ENCODE results near the gene CENPA. TPM values are rescaled to one million over a fixed set of nuclear protein-coding genes. Genes with fewer than 3 reads are reported as not detected.

CENPA gene
- total RNA-seq, 3 donors from 2014 or later (not counting 1 experiment from before 2014, with no cell fraction given) = 0.38 to 0.52 (median 0.50) TPM

- intact Hi-C loops (cut with micrococcal nuclease) = no loop called here
- Mint-ChIP-seq H3K4me1 (peaks cover 32 to 46% of the 10 kb centered on the region in 2 donors), H3K36me3 (no peaks in the 10 kb centered on the region), H3K9me3 (no peaks in the 10 kb centered on the region), H3K27me3 (ENCODE audit: low read depth in 2 of 2) (no peaks in the 10 kb centered on the region), H3K27ac (peak overlapping the region; percentile 89 to 93), H3K4me3 (peak overlapping the region; percentile 97)
- Histone ChIP-seq H3K36me3 (ENCODE audit: control insufficient read depth, insufficient read depth, low read length) (no peaks in the 10 kb centered on the region), H3K4me3 (ENCODE audit: low read length) (no peak overlapping the region), H3K27ac (ENCODE audit: low read length) (peak overlapping the region; percentile 78), H3K9me3 (ENCODE audit: control insufficient read depth, insufficient read depth, low read length) (no peaks in the 10 kb centered on the region), H3K27me3 (ENCODE audit: control insufficient read depth, insufficient read depth, low read length) (no peaks in the 10 kb centered on the region), H3K4me1 (ENCODE audit: control insufficient read depth, insufficient read depth, low read length) (peaks cover 65% of the 10 kb centered on the region)
- DNase-seq = no peak
- no peak for TF ChIP-seq CTCF (IDR thresholded peaks at IDR 0.05)
- WGBS (ENCODE audit: insufficient coverage) = 94% methylated on average over 10 of the region's 10 CpGs
- no peak for ATAC-seq
Measured at GRCh38 chr2:26765475-26766200, 20.2 kb upstream of the CENPA start.

DNA sequence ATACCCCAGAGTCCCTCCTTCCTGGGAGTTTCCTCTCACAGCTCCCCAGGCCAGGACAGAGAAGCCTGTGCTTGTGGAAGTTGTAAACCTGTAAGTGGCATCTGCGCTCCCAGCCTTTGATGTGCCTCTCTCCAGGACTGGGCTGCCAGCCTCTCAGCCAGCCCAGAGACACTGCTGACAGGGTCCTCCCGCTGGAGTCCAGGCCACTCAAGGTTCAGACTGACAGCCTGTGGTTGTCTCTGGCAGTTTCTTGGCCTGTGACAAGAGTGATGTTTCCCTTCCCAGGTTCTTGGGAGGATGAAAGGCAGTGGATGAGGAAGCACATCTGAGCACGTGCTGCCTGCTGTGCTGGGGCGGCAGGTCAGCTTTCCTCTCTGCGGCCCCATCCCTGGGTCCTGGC, 18.7 kb upstream of the CENPA start:
- Histone ChIP-seq H3K4me1 (ENCODE audit: control insufficient read depth, insufficient read depth, low read length) (peaks cover 80% of the 10 kb centered on the region), H3K9me3 (ENCODE audit: control insufficient read depth, insufficient read depth, low read length) (no peaks in the 10 kb centered on the region), H3K36me3 (ENCODE audit: control insufficient read depth, insufficient read depth, low read length) (no peaks in the 10 kb centered on the region), H3K27ac (ENCODE audit: low read length) (peak overlapping the region; percentile 1), H3K27me3 (ENCODE audit: control insufficient read depth, insufficient read depth, low read length) (no peaks in the 10 kb centered on the region), H3K4me3 (ENCODE audit: low read length) (no peak overlapping the region)
- intact Hi-C loops (cut with micrococcal nuclease) = no loop called here
- Mint-ChIP-seq H3K4me3 (no peak overlapping the region), H3K4me1 (peaks cover 43 to 60% of the 10 kb centered on the region in 2 donors), H3K27ac (peak overlapping the region; percentile 91 to 93), H3K27me3 (ENCODE audit: low read depth in 2 of 2) (no peaks in the 10 kb centered on the region), H3K36me3 (no peaks in the 10 kb centered on the region), H3K9me3 (no peaks in the 10 kb centered on the region)
- DNase-seq (no peak), ATAC-seq (no peak)
- 74% methylated on average over 5 of the region's 5 CpGs for WGBS (ENCODE audit: insufficient coverage)
- no peak for TF ChIP-seq CTCF (IDR thresholded peaks at IDR 0.05)

GRCh38 chr2:26767894-26768487, 17.9 kb upstream of the CENPA start:
- WGBS (ENCODE audit: insufficient coverage) = 99% methylated on average over 5 of the region's 5 CpGs
- DNase-seq (no peak), ATAC-seq (no peak)
- TF ChIP-seq CTCF (IDR thresholded peaks at IDR 0.05) = no peak
- H3K36me3 ChIP-seq (ENCODE audit: control insufficient read depth, insufficient read depth, low read length) = no peaks in the 10 kb centered on the region
- Mint-ChIP-seq H3K4me1 (peaks cover 51 to 69% of the 10 kb centered on the region in 2 donors), H3K4me3 (peak overlapping the region; percentile 28), H3K9me3 (no peaks in the 10 kb centered on the region), H3K36me3 (no peaks in the 10 kb centered on the region), H3K27me3 (ENCODE audit: low read depth in 2 of 2) (no peaks in the 10 kb centered on the region), H3K27ac (peak overlapping the region; percentile 91 to 93)
- no peaks in the 10 kb centered on the region for H3K27me3 ChIP-seq (ENCODE audit: control insufficient read depth, insufficient read depth, low read length)
- intact Hi-C loops (cut with micrococcal nuclease) = no loop called here
- H3K9me3 ChIP-seq (ENCODE audit: control insufficient read depth, insufficient read depth, low read length) = no peaks in the 10 kb centered on the region
- peak overlapping the region; percentile 10 for H3K27ac ChIP-seq (ENCODE audit: low read length)
- peaks cover 88% of the 10 kb centered on the region for H3K4me1 ChIP-seq (ENCODE audit: control insufficient read depth, insufficient read depth, low read length)
- H3K4me3 ChIP-seq (ENCODE audit: low read length) = no peak overlapping the region
